BE2C (cell line): ENCODE results near the gene ERG.

ENCODE experiments used
- DNase-seq: peaks from one replicate; pipeline ENCODE4 v3.0.0-alpha.2; 2020
- H3K27me3 ChIP-seq: fragments of 250-450 bp; sonication (Bioruptor Pico); 2 replicates; pipeline ENCODE4 v1.5.1; 2020; ENCODE audit warnings: mild to moderate bottlenecking
- H3K36me3 ChIP-seq: fragments of 250-450 bp; sonication (Bioruptor Pico); 2 replicates; pipeline ENCODE4 v1.5.1; 2020; ENCODE audit warnings: mild to moderate bottlenecking
- H3K4me1 ChIP-seq: fragments of 250-450 bp; sonication (Bioruptor Pico); 2 replicates; pipeline ENCODE4 v1.5.1; 2020
- H3K4me3 ChIP-seq: 2 replicates; pipeline ENCODE4 v1.5.1; 2011; ENCODE audit warnings: low read depth, low read length
- H3K9me3 ChIP-seq: fragments of 250-450 bp; sonication (Bioruptor Pico); 2 replicates; pipeline ENCODE4 v1.5.1; 2020
- CTCF ChIP-seq: IDR thresholded peaks from 2 replicates; pipeline ENCODE4 v1.5.1; 2012; ENCODE audit warnings: mild to moderate bottlenecking, low read depth, low read length

Gene ERG

GRCh38 chr21:38388647-38389353, 109.5 kb downstream of the ERG start:
- Histone ChIP-seq H3K36me3 (no peaks in the 10 kb centered on the region), H3K4me1 (no peaks in the 10 kb centered on the region), H3K9me3 (no peaks in the 10 kb centered on the region), H3K27me3 (no peaks in the 10 kb centered on the region), H3K4me3 (no peak overlapping the region)
- TF ChIP-seq CTCF: no peak
- no peak for DNase-seq

GRCh38 chr21:38388203-38388602, 110.1 kb downstream of the ERG start:
- H3K4me3 ChIP-seq: no peak overlapping the region
- no peak for DNase-seq
- TF ChIP-seq CTCF: no peak
- no peaks in the 10 kb centered on the region for H3K27me3 ChIP-seq
- H3K9me3 ChIP-seq: no peaks in the 10 kb centered on the region
- no peaks in the 10 kb centered on the region for H3K36me3 ChIP-seq
- no peaks in the 10 kb centered on the region for H3K4me1 ChIP-seq

GRCh38 chr21:38386967-38387366, 111.3 kb downstream of the ERG start:
- H3K36me3 ChIP-seq: no peaks in the 10 kb centered on the region
- no peak for DNase-seq

GRCh38 chr21:38385427-38386175, 112.7 kb downstream of the ERG start:
- DNase-seq: no peak
- no peak for TF ChIP-seq CTCF
- Histone ChIP-seq H3K27me3 (no peaks in the 10 kb centered on the region), H3K4me1 (no peaks in the 10 kb centered on the region), H3K4me3 (no peak overlapping the region), H3K36me3 (no peaks in the 10 kb centered on the region), H3K9me3 (no peaks in the 10 kb centered on the region)

More at GRCh38 chr21:38386967-38387366, 111.3 kb downstream of the ERG start:
- Histone ChIP-seq H3K4me1 (no peaks in the 10 kb centered on the region), H3K27me3 (no peaks in the 10 kb centered on the region), H3K4me3 (no peak overlapping the region), H3K9me3 (no peaks in the 10 kb centered on the region)
- no peak for TF ChIP-seq CTCF

GRCh38 chr21:38384675-38385426, 113.4 kb downstream of the ERG start:
- no peaks in the 10 kb centered on the region for H3K36me3 ChIP-seq
- H3K4me3 ChIP-seq: no peak overlapping the region
- H3K9me3 ChIP-seq: no peaks in the 10 kb centered on the region
- no peak for DNase-seq
- H3K4me1 ChIP-seq: no peaks in the 10 kb centered on the region
- TF ChIP-seq CTCF: no peak
- H3K27me3 ChIP-seq: no peaks in the 10 kb centered on the region
